CD14-positive monocyte (primary cell): ENCODE measurements around the gene ACADS. TPM values are rescaled to one million over a fixed set of nuclear protein-coding genes. Genes with fewer than 3 reads are reported as not detected.

Experiments
- DNase-seq, 3 donors: peaks; one replicate each; pipeline ENCODE4 v3.0.0-alpha.2; 2011 to 2022
- H2AFZ ChIP-seq: 2 replicates; pipeline ENCODE4 v1.6.0; 2012; ENCODE audit warnings: mild to moderate bottlenecking, low read depth, low read length, inconsistent platforms; ENCODE audit not compliant: insufficient read depth, poor library complexity, severe bottlenecking
- H3K27ac ChIP-seq, 2 donors: 1 replicate in 1 of 2; 2 replicates in 1 of 2; pipeline ENCODE4 v1.5.1; 2012 to 2013; ENCODE audit warnings: low read length in 2 of 2, control low read depth in 1 of 2, inconsistent platforms in 1 of 2, low read depth in 1 of 2, mild to moderate bottlenecking in 1 of 2
- H3K27me3 ChIP-seq, 2 donors: one replicate each; pipeline versions ENCODE4 v1.6.0 to v1.6.1; 2011 to 2013; ENCODE audit warnings: low read length in 2 of 2; ENCODE audit not compliant: control insufficient read depth in 2 of 2, insufficient read depth in 2 of 2
- H3K36me3 ChIP-seq, 2 donors: replicated peaks in 1 of 2; 1 replicate in 1 of 2; 2 replicates in 1 of 2; pipeline versions ENCODE4 v1.5.1 to v1.6.1; 2012 to 2013; ENCODE audit warnings: low read length in 2 of 2, control low read depth in 1 of 2, inconsistent platforms in 1 of 2, mild to moderate bottlenecking in 1 of 2; ENCODE audit not compliant: insufficient read depth in 2 of 2, control insufficient read depth in 1 of 2
- H3K4me1 ChIP-seq, 2 donors: 1 replicate in 1 of 2; 2 replicates in 1 of 2; pipeline versions ENCODE4 v1.5.1 to v1.6.1; 2012 to 2013; ENCODE audit warnings: low read length in 2 of 2, control low read depth in 1 of 2, inconsistent platforms in 1 of 2, mild to moderate bottlenecking in 1 of 2, moderate library complexity in 1 of 2; ENCODE audit not compliant: insufficient read depth in 2 of 2, control insufficient read depth in 1 of 2
- H3K4me2 ChIP-seq: replicated peaks from 2 replicates; pipeline ENCODE3; 2012; ENCODE audit warnings: low read length, moderate library complexity, mild to moderate bottlenecking; ENCODE audit not compliant: poor library complexity, severe bottlenecking; ENCODE audit errors: extremely low read depth
- H3K4me3 ChIP-seq, 3 experiments: fragments of 200-600 bp in 1 of 3; sonication (generic) in 1 of 3; replicated peaks in 1 of 3; 1 replicate in 2 of 3; 2 replicates in 1 of 3; pipeline ENCODE4 v1.5.1; 2011 to 2013; ENCODE audit warnings: low read length in 3 of 3, mild to moderate bottlenecking in 3 of 3, control low read depth in 2 of 3, low read depth in 2 of 3, inconsistent platforms in 1 of 3, moderate library complexity in 1 of 3
- H3K79me2 ChIP-seq: 2 replicates; pipeline ENCODE4 v1.6.0; 2012; ENCODE audit warnings: mild to moderate bottlenecking, control low read depth, inconsistent platforms, low read length, moderate library complexity; ENCODE audit not compliant: insufficient read depth
- H3K9ac ChIP-seq: 2 replicates; pipeline ENCODE4 v1.6.0; 2017; ENCODE audit warnings: low read length, mild to moderate bottlenecking; ENCODE audit not compliant: insufficient read depth, poor library complexity, severe bottlenecking
- H3K9me3 ChIP-seq, 2 donors: replicated peaks in 1 of 2; 1 replicate in 1 of 2; 2 replicates in 1 of 2; pipeline versions ENCODE4 v1.5.1 to v1.6.1; 2012 to 2013; ENCODE audit warnings: low read length in 2 of 2, control low read depth in 1 of 2; ENCODE audit not compliant: control insufficient read depth in 1 of 2, insufficient read depth in 1 of 2
- H4K20me1 ChIP-seq: 2 replicates; pipeline ENCODE4 v1.6.0; 2012; ENCODE audit warnings: mild to moderate bottlenecking, low read length, control low read depth, moderate library complexity; ENCODE audit not compliant: insufficient read depth
- H3K27ac Mint-ChIP-seq, 7 donors: one replicate each; pipeline ENCODE4 v1.8.0; 2020; ENCODE audit warnings: mild to moderate bottlenecking in 7 of 7, mixed read lengths in 7 of 7, moderate library complexity in 6 of 7, inconsistent platforms in 2 of 7
- H3K27me3 Mint-ChIP-seq, 3 donors: one replicate each; pipeline ENCODE4 v1.8.0; 2021 to 2022; ENCODE audit warnings: low read depth in 3 of 3, mild to moderate bottlenecking in 3 of 3, mixed read lengths in 3 of 3, moderate library complexity in 3 of 3, inconsistent platforms in 1 of 3
- H3K36me3 Mint-ChIP-seq, 2 donors: one replicate each; pipeline ENCODE4 v1.8.0; 2020; ENCODE audit warnings: mixed read lengths in 2 of 2, inconsistent platforms in 1 of 2, mild to moderate bottlenecking in 1 of 2
- H3K4me1 Mint-ChIP-seq: one replicate; pipeline ENCODE4 v1.8.0; 2020; ENCODE audit warnings: mild to moderate bottlenecking, mixed read lengths
- H3K4me3 Mint-ChIP-seq, 2 donors: one replicate each; pipeline ENCODE4 v1.8.0; 2020; ENCODE audit warnings: mild to moderate bottlenecking in 2 of 2, mixed read lengths in 2 of 2, moderate library complexity in 1 of 2
- H3K9me3 Mint-ChIP-seq, 7 donors: one replicate each; pipeline ENCODE4 v1.8.0; 2020 to 2022; ENCODE audit warnings: mixed read lengths in 7 of 7, mild to moderate bottlenecking in 6 of 7, moderate library complexity in 6 of 7, inconsistent platforms in 2 of 7
- CTCF ChIP-seq: fragments of 200-600 bp; IDR thresholded peaks from one replicate; pipeline ENCODE4 v1.8.0; 2022; ENCODE audit warnings: antibody characterized with exemption, mild to moderate bottlenecking
- WGBS: methylation state at CpG from one replicate; pipeline ENCODE4 v1.1.5; 2013; ENCODE audit warnings: missing lambda C conversion rate; ENCODE audit not compliant: insufficient coverage; 5-methylcytosine and 5-hydroxymethylcytosine counted together
- intact Hi-C, 2 donors: fragments of 100-400 bp; cut with micrococcal nuclease; formaldehyde crosslinking; loops; one replicate each; pipeline versions ENCODE4 v1.15.0 to v1.15.1; 2023
- polyA plus RNA-seq, 3 donors: library from polyadenylated mRNA; depleted of rRNA in 1 of 3; unstranded in 2 of 3; stranded (reverse) in 1 of 3; fragments of 300-500 nt in 2 of 3; fragments of >200 nt in 1 of 3; fragmentation: Illumina TruSeq in 2 of 3; gene quantifications; 1 replicate in 2 of 3; 2 replicates in 1 of 3; pipeline ENCODE4 v1.2.3, GENCODE V29; 2012 to 2021

ACADS gene
- polyA plus RNA-seq, 3 donors = 9.2 to 25.1 (median 18.2) TPM

- TF ChIP-seq CTCF = no peak
- no peaks in the 10 kb centered on the region for H3K27me3 Mint-ChIP-seq
- no peaks in the 10 kb centered on the region for H3K9me3 ChIP-seq
- peaks cover 10% of the 10 kb centered on the region for H4K20me1 ChIP-seq
- WGBS = 43% methylated on average over 6 of the region's 6 CpGs
- peaks cover 21 to 22% of the 10 kb centered on the region in 2 donors for H3K4me1 ChIP-seq
- peak overlapping the region in 1 of 2 donors; percentile 54 for H3K27ac ChIP-seq
- peaks cover 29 to 34% of the 10 kb centered on the region in 2 donors for H3K36me3 Mint-ChIP-seq
- H3K4me3 ChIP-seq = peak overlapping the region in 2 of 3 experiments; percentile 69 to 84
- peaks cover 16 to 27% of the 10 kb centered on the region in 2 donors for H3K36me3 ChIP-seq
- H2AFZ ChIP-seq = peak overlapping the region; percentile 95
- H3K4me3 Mint-ChIP-seq = peak overlapping the region; percentile 87 to 90
- no peak for DNase-seq
- peak overlapping the region; percentile 98 for H3K4me2 ChIP-seq
- peak overlapping the region in 4 of 7 donors; percentile 8 to 87 (median 72) for H3K27ac Mint-ChIP-seq
- H3K9me3 Mint-ChIP-seq = no peaks in the 10 kb centered on the region
- H3K4me1 Mint-ChIP-seq = peaks cover 22% of the 10 kb centered on the region
- intact Hi-C loops = loop anchor here (5.0 kb wide), 2 partner anchors 34 to 64 kb away; no protein-coding TSS in a partner anchor
- peaks cover 37% of the 10 kb centered on the region for H3K79me2 ChIP-seq
- H3K9ac ChIP-seq = peak overlapping the region; percentile 74
- H3K27me3 ChIP-seq = no peaks in the 10 kb centered on the region
Observed at GRCh38 chr12:120711411-120711810, 14.2 kb upstream of the ACADS start.

GRCh38 chr12:120712610-120713009, 13.0 kb upstream of the ACADS start:
- 100% methylated on average over 3 of the region's 6 CpGs for WGBS
- Histone ChIP-seq H3K4me3 (no peak overlapping the region), H3K4me2 (no peak overlapping the region), H3K4me1 (peaks cover 21 to 22% of the 10 kb centered on the region in 2 donors), H3K36me3 (peaks cover 25 to 39% of the 10 kb centered on the region in 2 donors), H3K9me3 (no peaks in the 10 kb centered on the region), H3K79me2 (peaks cover 37% of the 10 kb centered on the region), H3K9ac (no peak overlapping the region), H3K27me3 (no peaks in the 10 kb centered on the region), H2AFZ (no peak overlapping the region), H3K27ac (no peak overlapping the region), H4K20me1 (peaks cover 10% of the 10 kb centered on the region)
- peaks cover 22% of the 10 kb centered on the region for H3K4me1 Mint-ChIP-seq
- TF ChIP-seq CTCF = no peak
- no peak overlapping the region for H3K27ac Mint-ChIP-seq
- H3K27me3 Mint-ChIP-seq = no peaks in the 10 kb centered on the region
- H3K36me3 Mint-ChIP-seq = peaks cover 41 to 44% of the 10 kb centered on the region in 2 donors
- DNase-seq = no peak
- intact Hi-C loops = loop anchor here (2.0 to 5.0 kb wide), 3 partner anchors 35 to 132 kb away; partner anchors contain the start of gene POP5 (in 1 of the 2)
- no peaks in the 10 kb centered on the region for H3K9me3 Mint-ChIP-seq
- H3K4me3 Mint-ChIP-seq = no peak overlapping the region
